ENCODE data around the gene GIPC1.
A peak's percentile ranks its signal among the peaks of the same experiment; 100 is the strongest.

GIPC1 gene

DNA sequence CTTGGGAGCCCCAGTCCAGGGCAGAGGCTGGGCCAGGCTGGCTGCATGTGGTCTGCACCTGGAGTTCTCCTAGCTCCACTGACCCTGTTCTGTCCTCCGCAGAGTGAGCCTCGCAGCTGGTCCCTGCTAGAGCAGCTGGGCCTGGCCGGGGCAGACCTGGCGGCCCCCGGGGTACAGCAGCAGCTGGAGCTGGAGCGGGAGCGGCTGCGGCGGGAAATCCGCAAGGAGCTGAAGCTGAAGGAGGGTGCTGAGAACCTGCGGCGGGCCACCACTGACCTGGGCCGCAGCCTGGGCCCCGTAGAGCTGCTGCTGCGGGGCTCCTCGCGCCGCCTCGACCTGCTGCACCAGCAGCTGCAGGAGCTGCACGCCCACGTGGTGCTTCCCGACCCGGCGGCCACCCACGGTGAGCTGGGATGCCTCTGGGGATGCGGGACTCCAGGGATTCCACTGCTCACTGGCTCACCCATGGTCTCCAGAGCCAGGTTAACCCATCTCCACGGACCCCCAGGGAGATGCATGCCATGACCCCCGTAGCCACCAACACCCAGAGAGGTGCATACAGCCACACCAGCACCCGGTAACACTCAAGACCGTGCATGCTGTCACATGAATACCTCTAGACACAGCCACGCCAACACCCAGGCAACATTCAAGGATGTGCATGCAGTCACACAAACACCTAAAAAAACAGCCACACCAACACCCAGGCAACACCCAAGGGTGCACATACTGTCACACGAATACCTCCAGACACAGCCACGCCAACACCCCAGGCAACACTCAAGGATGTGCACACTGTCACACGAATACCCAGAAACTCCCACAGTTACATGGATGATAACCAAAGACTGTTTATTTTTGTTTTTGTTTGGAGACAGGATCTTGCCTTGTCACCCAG, 54.6 kb downstream of the GIPC1 start:
- Histone ChIP-seq H3K4me1 (ENCODE audit: insufficient read depth, low read length) (no peaks in the 10 kb centered on the region), H3K27me3 (ENCODE audit: insufficient read depth, low read length) (no peaks in the 10 kb centered on the region), H3K27ac (ENCODE audit: low read depth, low read length) (no peak overlapping the region), H3K9ac (ENCODE audit: low read depth, low read length) (no peak overlapping the region), H3K4me3 (ENCODE audit: low read length) (no peak overlapping the region), H3K9me3 (ENCODE audit: insufficient read depth, low read depth, low read length) (no peaks in the 10 kb centered on the region), H3K36me3 (ENCODE audit: insufficient read depth, low read length) (peaks cover 51% of the 10 kb centered on the region)
- 94% methylated on average over 34 of the region's 34 CpGs for WGBS

DNA sequence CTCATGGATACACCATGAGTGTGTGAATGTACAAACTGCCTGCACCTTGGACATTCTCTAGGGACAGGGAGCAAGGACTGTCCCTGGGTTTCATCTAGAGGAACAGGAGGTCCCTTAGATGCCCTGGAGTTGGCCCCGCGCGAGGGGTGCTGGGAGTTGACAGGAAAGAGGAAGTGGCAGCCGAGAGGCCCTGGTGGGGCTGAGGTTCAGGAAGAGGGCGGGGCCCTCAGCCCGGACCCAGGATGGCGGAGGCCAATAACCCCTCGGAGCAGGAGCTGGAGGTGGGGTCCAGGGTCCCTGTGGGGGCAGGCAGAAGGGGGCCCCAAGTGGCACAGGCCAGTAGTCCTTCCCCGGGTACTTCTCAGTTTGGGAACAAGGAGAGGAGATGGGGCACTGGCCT, 55.9 kb downstream of the GIPC1 start:
- Histone ChIP-seq H3K36me3 (ENCODE audit: insufficient read depth, low read length) (peaks cover 41% of the 10 kb centered on the region), H3K9ac (ENCODE audit: low read depth, low read length) (no peak overlapping the region), H3K27ac (ENCODE audit: low read depth, low read length) (no peak overlapping the region), H3K9me3 (ENCODE audit: insufficient read depth, low read depth, low read length) (no peaks in the 10 kb centered on the region), H3K27me3 (ENCODE audit: insufficient read depth, low read length) (no peaks in the 10 kb centered on the region), H3K4me3 (ENCODE audit: low read length) (no peak overlapping the region), H3K4me1 (ENCODE audit: insufficient read depth, low read length) (no peaks in the 10 kb centered on the region)
- 78% methylated on average over 9 of the region's 9 CpGs for WGBS

DNA sequence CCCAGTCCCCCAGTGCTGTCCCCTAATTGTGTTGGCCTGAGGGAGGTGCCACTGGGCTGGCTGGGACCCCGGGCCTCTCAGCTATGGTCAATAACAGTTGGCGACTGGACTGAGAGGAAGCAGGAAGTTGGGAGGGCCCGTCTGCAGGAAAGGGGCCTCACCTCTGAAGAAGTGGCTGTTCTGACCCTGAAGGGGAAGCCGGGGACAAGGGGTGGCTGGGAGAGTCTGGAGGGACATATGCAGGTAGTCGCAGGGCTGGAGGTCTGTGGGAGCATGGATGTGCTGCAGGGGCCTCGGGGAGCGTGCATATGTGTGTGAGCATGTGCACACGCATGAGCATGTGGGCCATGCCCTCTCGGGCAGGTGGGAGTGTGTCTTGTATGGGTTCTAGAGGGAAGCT, 56.9 kb downstream of the GIPC1 start:
- WGBS, result 91% methylated on average over 9 of the region's 9 CpGs
- Histone ChIP-seq H3K4me1 (ENCODE audit: insufficient read depth, low read length) (0 out of 2 replicates have a peak, but pooled peaks cover 9% of the 10 kb centered on the region), H3K4me3 (ENCODE audit: low read length) (no peak overlapping the region), H3K27ac (ENCODE audit: low read depth, low read length) (no peak overlapping the region), H3K27me3 (ENCODE audit: insufficient read depth, low read length) (no peaks in the 10 kb centered on the region), H3K9ac (ENCODE audit: low read depth, low read length) (no peak overlapping the region), H3K9me3 (ENCODE audit: insufficient read depth, low read depth, low read length) (no peaks in the 10 kb centered on the region), H3K36me3 (ENCODE audit: insufficient read depth, low read length) (peaks cover 31% of the 10 kb centered on the region)

DNA sequence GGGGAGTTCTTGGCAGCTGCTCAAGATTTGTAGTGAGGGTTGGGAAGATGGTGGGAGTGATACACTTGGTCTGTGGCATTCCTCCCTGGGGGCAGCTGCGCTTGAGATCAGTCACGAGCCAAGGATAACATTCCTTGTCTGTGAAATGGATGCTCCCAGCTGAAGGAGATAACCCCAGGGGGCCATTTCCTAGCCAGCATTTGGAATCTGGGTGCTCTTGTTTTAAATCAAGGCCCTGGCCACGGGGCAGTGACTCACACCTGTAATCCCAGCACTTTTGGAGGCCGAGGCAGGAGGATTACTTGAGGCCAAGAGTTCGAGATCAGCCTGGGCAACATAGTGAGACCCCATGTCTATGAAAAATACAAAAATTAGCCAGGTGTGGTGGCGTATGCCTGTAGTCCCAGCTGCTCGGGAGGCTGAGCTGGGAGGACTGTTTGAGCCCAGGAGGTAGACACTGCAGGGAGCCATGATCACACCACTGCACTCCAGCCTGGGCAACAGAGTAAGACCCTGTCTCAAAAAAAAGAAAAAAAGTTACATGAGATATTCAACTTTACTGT, 58.3 kb downstream of the GIPC1 start:
- Histone ChIP-seq H3K27me3 (ENCODE audit: insufficient read depth, low read length) (no peaks in the 10 kb centered on the region), H3K9me3 (ENCODE audit: insufficient read depth, low read depth, low read length) (no peaks in the 10 kb centered on the region), H3K4me1 (ENCODE audit: insufficient read depth, low read length) (0 out of 2 replicates have a peak, but pooled peaks cover 9% of the 10 kb centered on the region), H3K27ac (ENCODE audit: low read depth, low read length) (no peak overlapping the region), H3K36me3 (ENCODE audit: insufficient read depth, low read length) (peaks cover 18% of the 10 kb centered on the region), H3K4me3 (ENCODE audit: low read length) (no peak overlapping the region), H3K9ac (ENCODE audit: low read depth, low read length) (no peak overlapping the region)
- 95% methylated on average over 7 of the region's 7 CpGs for WGBS

DNA sequence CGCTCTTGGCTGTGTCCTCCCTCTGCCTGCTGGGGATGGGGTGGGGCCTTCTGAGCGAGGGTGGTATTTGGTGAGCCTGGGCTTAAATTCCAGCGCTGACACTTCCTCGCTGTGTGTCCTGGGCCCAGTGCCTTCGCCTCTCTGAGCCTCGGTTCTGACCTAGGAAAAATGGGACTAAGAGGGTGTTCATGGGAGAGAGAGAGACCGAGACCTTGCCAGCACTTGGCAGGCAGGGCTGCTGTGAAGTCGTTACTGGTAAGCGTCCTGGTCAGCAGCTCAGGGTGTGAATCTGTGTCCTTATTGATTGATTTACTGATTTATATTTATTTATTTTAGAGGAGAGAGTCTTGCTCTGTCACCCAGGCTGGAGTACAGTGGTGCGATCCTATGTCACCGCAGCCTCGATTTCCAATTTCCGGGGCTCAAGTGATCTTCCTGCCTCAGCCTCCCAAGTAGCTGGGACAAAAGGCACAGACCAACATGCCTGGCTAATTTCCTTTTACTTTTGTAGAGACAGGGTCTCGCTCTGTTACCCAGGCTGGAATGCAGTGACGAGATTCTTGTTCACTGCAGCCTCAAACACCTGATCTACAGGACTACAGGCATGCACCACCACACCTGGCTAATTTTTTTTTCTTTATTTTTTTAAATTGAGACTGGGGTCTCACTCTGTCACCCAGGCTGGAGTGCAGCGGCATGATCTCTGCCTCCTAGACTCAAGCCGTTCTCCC, 60.4 kb downstream of the GIPC1 start:
- Histone ChIP-seq H3K9me3 (ENCODE audit: insufficient read depth, low read depth, low read length) (no peaks in the 10 kb centered on the region), H3K4me1 (ENCODE audit: insufficient read depth, low read length) (0 out of 2 replicates have a peak, but pooled peaks cover 9% of the 10 kb centered on the region), H3K36me3 (ENCODE audit: insufficient read depth, low read length) (0 out of 2 replicates have a peak, but pooled peaks cover 3% of the 10 kb centered on the region), H3K27ac (ENCODE audit: low read depth, low read length) (no peak overlapping the region), H3K27me3 (ENCODE audit: insufficient read depth, low read length) (0 out of 2 replicates have a peak, but pooled peaks cover 6% of the 10 kb centered on the region), H3K4me3 (ENCODE audit: low read length) (no peak overlapping the region), H3K9ac (ENCODE audit: low read depth, low read length) (no peak overlapping the region)
- 89% methylated on average over 17 of the region's 17 CpGs for WGBS

DNA sequence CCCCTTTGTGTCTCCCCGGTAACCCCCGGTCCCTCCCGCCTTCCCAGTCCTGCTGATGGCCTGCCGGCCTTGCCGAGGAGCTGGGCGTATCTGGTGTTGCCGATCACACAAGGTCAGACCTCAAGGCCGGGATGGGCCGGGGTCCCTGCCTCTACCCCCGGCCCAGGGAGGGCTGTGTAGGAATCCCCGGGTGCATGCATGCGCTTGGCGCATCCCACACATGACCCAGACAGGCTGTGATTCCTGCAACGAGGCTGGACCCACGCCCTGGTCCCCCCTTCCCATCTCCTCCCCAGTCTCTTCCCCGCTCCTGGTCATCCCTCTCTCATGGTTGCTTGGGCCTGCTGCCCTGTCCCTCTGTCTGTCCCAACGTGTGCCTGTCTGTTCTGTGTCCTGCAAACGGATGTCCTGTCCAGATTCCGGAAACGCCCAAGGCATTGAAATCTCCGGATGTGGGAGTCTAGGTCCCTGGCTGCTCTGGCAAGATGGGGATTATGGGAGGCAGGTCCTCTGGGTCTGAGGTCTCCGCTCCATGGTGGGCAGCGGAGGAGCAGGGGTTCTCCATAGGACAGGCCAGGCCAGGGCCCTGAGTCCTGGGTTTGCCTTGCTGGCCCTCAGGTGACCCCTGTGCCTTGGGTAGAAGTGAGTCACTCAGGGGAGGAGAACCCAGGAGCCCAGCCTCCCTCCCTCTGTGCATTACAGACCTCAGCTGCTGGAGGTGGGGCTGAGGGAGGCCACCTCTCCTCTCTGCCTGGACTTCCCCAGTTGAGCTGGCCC, 61.2 kb downstream of the GIPC1 start:
- no peaks in the 10 kb centered on the region for H3K9me3 ChIP-seq (ENCODE audit: insufficient read depth, low read depth, low read length)
- no peak overlapping the region for H3K9ac ChIP-seq (ENCODE audit: low read depth, low read length)
- H3K4me1 ChIP-seq (ENCODE audit: insufficient read depth, low read length), result 0 out of 2 replicates have a peak, but pooled peaks cover 9% of the 10 kb centered on the region
- H3K27me3 ChIP-seq (ENCODE audit: insufficient read depth, low read length), result 0 out of 2 replicates have a peak, but pooled peaks cover 6% of the 10 kb centered on the region
- 88% methylated on average over 23 of the region's 23 CpGs for WGBS
- peak overlapping the region; percentile 73; the same call in 1 of the 2 replicates for H3K4me3 ChIP-seq (ENCODE audit: low read length)
- H3K36me3 ChIP-seq (ENCODE audit: insufficient read depth, low read length), result 0 out of 2 replicates have a peak, but pooled peaks cover 3% of the 10 kb centered on the region
- H3K27ac ChIP-seq (ENCODE audit: low read depth, low read length), result no peak overlapping the region

DNA sequence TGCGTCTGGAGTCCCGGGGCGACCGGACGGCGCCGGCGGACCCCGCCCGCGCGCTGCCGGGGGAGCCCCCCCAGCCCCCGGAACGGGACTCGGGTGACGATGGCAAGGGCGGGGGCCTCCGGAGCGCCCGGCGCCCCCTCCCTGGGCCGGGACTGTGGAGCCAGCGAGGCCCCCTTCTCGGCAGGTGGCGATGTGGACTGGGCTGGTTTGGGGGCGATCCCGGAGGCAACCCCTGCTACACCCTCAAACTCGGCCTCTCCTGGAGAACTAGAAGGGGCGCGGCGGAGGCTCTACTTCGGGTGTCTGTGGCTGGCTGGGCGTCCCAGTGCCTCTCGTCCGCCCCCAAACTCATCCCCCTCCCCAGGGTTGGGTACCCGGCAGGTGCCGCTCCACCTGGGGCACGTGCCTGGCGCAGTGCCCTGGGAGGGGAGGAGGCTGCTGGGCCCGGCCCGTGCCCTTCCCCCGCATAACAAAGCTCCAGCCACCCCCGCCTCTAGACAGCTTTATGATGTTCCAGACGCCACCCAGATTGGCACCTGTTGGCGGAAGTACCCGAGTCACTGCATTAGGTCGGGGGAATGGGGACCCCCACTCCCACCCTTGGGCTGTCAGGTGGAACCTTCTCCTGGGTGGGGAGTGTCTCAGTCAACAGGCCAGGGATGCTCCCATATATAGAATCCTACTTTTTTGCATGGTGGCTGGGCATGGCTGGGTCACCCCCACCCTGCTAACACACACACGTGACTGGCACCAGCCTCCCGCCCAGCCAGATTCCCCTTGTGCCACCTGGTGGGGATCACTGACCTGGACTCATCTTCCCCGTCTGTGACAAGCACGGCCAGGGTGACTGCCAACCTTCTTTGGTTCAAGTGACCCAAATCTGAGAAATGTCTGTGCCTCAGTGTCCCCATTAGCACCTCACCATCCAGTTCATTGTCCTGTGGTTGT, 62.1 kb downstream of the GIPC1 start:
- 13% methylated on average over 52 of the region's 52 CpGs for WGBS
- H3K36me3 ChIP-seq (ENCODE audit: insufficient read depth, low read length), result 0 out of 2 replicates have a peak, but pooled peaks cover 3% of the 10 kb centered on the region
- peak overlapping the region; percentile 77 for H3K9ac ChIP-seq (ENCODE audit: low read depth, low read length)
- 0 out of 2 replicates have a peak, but pooled peaks cover 9% of the 10 kb centered on the region for H3K4me1 ChIP-seq (ENCODE audit: insufficient read depth, low read length)
- H3K9me3 ChIP-seq (ENCODE audit: insufficient read depth, low read depth, low read length), result no peaks in the 10 kb centered on the region
- peak overlapping the region; percentile 73 for H3K4me3 ChIP-seq (ENCODE audit: low read length)
- H3K27me3 ChIP-seq (ENCODE audit: insufficient read depth, low read length), result 0 out of 2 replicates have a peak, but pooled peaks cover 6% of the 10 kb centered on the region
- no peak overlapping the region for H3K27ac ChIP-seq (ENCODE audit: low read depth, low read length)

DNA sequence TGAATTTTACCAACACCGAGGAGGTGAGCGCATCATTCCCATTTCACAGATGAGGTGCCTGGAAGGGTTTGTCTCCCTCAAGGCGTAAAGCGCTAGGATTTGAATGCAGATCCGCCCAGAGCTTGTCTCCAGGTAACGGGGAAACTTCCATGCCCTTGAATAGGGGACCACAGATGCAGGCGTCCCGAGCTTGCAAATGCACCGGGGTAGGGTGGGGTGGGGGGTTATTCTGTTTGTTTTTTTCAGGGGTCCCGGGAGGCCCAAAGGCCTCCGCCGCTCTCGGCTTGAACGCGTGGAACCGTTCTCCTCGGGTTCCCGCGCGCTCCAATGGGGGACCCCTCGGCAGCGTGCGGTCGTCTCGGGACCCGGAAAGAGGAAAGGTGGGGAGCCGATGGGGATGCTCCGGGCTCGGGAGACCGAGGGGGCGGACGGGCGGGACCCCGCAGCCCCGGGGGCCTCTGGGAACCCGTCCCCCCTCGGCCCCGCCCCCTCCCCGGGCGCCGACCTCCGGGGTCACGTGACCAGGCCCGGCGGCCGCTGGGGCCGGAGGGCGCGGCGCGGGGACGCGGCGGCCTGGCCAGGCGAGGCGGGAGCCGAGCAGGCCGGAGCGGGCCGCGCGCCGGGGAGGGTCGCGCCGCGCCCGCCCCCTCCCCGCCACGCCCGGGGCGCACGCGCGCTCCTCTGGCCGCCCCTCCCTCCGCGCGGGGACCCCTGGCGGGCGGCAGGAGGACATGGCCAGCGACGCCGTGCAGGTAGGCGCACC, 63.0 kb downstream of the GIPC1 start, which contains the start of gene PKN1:
TSS of gene PKN1 (plus strand) at position 516 of the 763 bp plus-strand sequence. CDS start at position 732, 216 bp downstream.
- WGBS, result 2% methylated on average over 85 of the region's 85 CpGs
- Histone ChIP-seq H3K9me3 (ENCODE audit: insufficient read depth, low read depth, low read length) (no peaks in the 10 kb centered on the region), H3K36me3 (ENCODE audit: insufficient read depth, low read length) (0 out of 2 replicates have a peak, but pooled peaks cover 3% of the 10 kb centered on the region), H3K27ac (ENCODE audit: low read depth, low read length) (no peak within 1 kb of the TSS), H3K9ac (ENCODE audit: low read depth, low read length) (peak within 1 kb of the TSS; percentile 77), H3K27me3 (ENCODE audit: insufficient read depth, low read length) (0 out of 2 replicates have a peak, but pooled peaks cover 6% of the 10 kb centered on the region), H3K4me1 (ENCODE audit: insufficient read depth, low read length) (0 out of 2 replicates have a peak, but pooled peaks cover 9% of the 10 kb centered on the region), H3K4me3 (ENCODE audit: low read length) (peak within 1 kb of the TSS; percentile 73)

DNA sequence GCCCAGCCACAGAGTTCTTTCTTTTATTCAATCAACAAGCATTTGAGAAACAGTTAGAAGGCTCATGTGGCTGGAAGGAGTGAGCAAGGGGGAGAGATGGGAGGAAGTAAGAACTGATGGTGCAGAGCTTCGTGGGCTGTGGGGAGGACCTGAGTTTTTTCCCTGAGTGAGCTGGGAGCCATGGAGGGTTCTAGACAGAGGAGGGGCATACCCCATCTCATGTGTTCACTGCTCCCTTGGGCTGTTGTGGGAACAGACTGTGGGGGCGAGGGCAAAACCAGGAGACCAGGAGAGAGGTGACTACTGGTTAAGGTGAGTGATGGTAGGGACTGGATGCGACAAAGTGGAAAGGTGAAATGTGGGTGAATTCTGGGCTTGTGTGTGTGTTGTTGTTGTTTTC, 65.2 kb downstream of the GIPC1 start:
- Histone ChIP-seq H3K9ac (ENCODE audit: low read depth, low read length) (no peak overlapping the region), H3K27ac (ENCODE audit: low read depth, low read length) (no peak overlapping the region)
- WGBS, result 82% methylated on average over 3 of the region's 3 CpGs

More for the DNA sequence above, 65.2 kb downstream of the GIPC1 start:
- H3K4me3 ChIP-seq (ENCODE audit: low read length), result no peak overlapping the region
- 0 out of 2 replicates have a peak, but pooled peaks cover 9% of the 10 kb centered on the region for H3K4me1 ChIP-seq (ENCODE audit: insufficient read depth, low read length)
- no peaks in the 10 kb centered on the region for H3K36me3 ChIP-seq (ENCODE audit: insufficient read depth, low read length)
- H3K27me3 ChIP-seq (ENCODE audit: insufficient read depth, low read length), result 0 out of 2 replicates have a peak, but pooled peaks cover 6% of the 10 kb centered on the region
- no peaks in the 10 kb centered on the region for H3K9me3 ChIP-seq (ENCODE audit: insufficient read depth, low read depth, low read length)
